GM19463 (cell line): Measurements from ENCODE around the gene CAPN15.

ENCODE experiments used
- ATAC-seq: cut with Tn5 transposase; IDR thresholded peaks from one replicate; pipeline ENCODE4 v1.9.1; 2021; ENCODE audit warnings: mild to moderate bottlenecking, moderate library complexity; ENCODE audit not compliant: unreplicated experiment

Gene CAPN15

DNA sequence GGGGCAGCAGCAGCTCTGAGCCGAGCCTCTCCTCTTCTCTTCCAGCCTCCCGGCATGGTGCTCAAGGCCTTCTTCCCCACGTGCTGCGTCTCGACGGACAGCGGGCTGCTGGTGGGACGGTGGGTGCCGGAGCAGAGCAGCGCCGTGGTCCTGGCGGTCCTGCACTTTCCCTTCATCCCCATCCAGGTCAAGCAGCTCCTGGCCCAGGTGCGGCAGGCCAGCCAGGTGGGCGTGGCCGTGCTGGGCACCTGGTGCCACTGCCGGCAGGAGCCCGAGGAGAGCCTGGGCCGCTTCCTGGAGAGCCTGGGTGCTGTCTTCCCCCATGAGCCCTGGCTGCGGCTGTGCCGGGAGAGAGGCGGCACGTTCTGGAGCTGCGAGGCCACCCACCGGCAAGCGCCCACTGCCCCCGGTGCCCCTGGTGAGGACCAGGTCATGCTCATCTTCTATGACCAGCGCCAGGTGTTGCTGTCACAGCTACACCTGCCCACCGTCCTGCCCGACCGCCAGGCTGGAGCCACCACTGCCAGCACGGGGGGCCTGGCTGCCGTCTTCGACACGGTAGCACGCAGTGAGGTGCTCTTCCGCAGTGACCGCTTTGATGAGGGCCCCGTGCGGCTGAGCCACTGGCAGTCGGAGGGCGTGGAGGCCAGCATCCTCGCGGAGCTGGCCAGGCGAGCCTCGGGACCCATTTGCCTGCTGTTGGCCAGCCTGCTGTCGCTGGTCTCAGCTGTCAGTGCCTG is 46.7 kb downstream of the CAPN15 start:
- ATAC-seq = no peak

GRCh38 chr16:575354-576196 is 48.1 kb downstream of the CAPN15 start:
- no peak for ATAC-seq

GRCh38 chr16:576197-576822 is 48.8 kb downstream of the CAPN15 start:
- ATAC-seq = no peak

DNA sequence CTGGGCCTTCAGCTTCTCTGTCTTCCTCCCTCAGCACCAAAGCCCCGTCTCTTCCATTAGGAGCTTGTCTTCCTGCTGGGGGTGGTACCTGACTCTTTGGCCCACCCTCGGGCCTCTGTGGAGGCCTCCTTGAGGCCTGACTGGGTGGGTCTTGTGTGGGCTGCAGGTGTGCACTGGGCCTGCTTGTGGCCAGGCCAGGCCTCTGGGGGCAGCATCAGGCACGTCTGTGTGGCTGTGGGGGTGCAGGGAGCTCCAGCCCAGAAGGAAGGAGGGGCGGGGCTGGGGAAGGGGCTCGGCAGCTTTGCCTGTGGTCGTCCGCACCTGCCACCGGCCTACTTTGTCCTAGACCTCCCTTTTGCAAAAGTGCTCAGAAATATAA is 49.3 kb downstream of the CAPN15 start:
- ATAC-seq = no peak

DNA sequence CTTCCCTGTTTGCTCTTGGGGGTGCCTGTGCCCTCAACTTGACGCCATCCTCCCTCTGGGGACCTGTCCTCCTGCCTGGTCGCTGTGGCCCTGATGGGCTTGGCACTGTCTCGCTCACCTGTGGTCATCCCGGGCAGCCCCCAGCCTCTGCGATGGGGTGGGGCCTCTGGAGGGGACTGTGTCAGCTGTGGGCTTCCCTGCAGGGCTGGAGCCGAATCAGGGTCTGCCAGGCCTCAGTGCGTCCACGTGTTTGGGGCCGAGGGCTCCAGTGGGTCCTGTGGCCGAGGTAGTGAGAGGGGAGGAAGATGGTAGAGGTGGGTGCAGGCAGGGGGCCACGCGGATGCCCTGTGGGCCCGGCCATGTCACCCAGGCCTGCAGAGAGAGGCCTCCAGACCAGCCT is 50.3 kb downstream of the CAPN15 start:
- ATAC-seq = no peak

DNA sequence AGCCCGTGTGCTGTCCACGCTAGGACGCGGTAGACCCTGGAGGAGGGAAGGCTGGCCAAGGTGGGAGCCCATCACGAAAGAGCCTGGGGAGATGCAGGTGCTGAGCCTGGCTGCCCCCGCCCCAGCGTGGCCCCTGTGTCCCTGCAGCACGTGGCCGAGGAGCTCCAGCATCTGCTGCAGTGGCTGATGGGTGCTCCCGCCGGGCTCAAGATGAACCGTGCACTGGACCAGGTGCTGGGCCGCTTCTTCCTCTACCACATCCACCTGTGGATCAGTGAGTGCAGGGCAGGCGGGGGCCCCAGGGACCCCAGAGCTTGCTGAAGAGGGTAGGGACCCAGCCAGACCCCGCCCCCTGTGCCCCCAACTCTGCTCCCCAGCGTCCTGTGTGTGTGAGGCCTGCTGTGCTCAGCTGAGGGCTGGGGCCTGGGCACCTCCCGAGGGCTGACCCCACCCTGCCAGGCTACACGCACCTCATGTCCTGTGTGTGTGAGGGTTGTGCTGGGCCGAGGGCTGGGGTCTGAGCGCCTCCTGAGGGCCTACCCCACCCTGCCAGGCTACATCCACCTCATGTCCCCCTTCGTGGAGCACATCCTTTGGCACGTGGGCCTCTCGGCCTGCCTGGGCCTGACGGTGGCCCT is 50.8 kb downstream of the CAPN15 start:
- no peak for ATAC-seq

DNA sequence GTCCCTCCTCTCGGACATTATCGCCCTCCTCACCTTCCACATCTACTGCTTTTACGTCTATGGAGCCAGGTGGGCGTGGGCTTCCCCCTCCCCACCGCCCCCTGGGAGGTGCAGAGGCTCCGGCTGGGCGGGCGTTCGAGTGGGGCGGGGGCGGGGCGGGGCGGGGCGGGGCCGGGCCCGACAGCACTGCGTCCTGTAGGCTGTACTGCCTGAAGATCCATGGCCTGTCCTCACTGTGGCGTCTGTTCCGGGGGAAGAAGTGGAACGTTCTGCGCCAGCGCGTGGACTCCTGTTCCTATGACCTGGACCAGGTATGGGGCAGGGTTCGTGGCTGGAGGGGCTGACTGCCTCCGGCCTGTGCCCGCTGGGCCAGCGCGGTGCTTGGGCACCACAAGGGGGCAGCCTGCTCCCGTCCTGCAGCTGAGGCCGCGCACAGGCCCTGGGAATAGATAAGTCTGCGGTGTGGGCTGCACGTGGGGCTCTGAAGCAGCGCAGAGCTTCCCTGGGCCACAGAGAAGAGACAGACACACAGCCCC is 51.4 kb downstream of the CAPN15 start:
- ATAC-seq = no peak

DNA sequence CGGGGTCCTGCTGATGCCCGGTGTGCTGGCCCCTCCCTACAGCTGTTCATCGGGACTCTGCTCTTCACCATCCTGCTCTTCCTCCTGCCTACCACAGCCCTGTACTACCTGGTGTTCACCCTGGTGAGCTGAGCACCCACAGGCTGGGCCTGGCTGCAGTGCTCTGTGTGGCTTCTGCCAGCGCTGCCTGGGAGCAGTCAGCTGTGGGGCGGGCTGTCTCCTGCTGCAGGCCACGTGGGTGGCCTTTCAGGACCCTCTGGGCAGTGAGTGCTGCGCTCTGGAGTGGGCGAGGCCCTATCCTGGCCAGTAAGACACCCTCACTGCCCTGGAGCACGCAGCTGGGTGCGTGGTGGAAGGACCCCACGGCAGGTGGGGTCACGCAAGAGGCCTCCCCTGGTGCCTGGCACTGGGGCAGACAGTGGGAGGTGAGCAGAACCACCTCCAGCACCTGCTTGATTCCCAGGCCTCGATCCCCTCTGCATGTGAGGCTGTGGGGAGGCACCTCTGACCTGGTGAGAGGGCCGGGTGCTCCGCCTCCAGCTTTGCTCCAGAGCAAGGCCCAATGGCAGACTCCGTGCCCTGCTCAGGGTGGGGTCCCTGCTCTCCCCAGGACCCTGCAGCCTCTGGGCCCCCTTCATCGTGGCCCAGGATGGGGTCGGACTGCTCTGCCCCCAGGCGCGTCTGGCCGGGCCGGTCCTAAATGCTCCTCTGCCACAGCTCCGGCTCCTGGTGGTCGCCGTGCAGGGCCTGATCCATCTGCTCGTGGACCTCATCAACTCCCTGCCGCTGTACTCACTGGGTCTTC is 52.8 kb downstream of the CAPN15 start:
- ATAC-seq = no peak

- ATAC-seq = no peak
These were observed 53.5 kb downstream of the CAPN15 start for GRCh38 chr16:580946-581498.

GRCh38 chr16:582218-582613 is 54.7 kb downstream of the CAPN15 start:
- ATAC-seq = no peak

DNA sequence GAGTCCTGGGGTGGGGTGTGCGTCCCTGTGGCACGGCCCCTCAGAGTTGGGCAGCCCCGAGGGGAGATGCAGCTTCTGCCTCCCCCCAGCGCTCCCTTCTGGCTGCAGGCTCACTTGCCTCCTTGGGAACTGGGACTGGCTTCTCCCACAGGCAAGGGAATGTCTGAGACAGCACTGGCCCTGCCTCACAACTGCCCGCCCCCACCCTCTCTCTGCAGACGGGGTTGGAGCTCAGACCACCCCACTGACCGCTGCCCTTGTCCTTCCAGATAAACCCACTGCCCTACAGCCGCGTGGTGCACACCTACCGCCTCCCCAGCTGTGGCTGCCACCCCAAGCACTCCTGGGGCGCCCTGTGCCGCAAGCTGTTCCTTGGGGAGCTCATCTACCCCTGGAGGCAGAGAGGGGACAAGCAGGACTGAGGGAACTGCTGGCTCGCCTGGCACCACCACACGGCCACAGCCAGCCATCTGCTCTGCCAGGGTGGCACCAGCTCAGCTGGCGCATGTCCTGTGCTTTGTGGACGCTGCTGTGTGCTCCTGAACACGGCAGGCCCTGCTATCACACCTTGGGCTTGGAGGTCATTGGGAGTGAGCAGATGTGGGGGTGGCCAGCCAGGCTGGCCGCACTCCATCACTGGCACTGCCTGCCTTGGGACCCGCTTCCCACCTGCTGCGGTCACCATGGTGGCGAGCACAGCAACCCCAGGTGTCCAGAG is 55.3 kb downstream of the CAPN15 start:
- ATAC-seq = no peak

- no peak for ATAC-seq
These were observed 55.9 kb downstream of the CAPN15 start for GRCh38 chr16:583470-583814.

GRCh38 chr16:583815-584591 is 56.5 kb downstream of the CAPN15 start:
- ATAC-seq = no peak

GRCh38 chr16:585351-585750 is 57.8 kb downstream of the CAPN15 start:
- ATAC-seq = no peak

DNA sequence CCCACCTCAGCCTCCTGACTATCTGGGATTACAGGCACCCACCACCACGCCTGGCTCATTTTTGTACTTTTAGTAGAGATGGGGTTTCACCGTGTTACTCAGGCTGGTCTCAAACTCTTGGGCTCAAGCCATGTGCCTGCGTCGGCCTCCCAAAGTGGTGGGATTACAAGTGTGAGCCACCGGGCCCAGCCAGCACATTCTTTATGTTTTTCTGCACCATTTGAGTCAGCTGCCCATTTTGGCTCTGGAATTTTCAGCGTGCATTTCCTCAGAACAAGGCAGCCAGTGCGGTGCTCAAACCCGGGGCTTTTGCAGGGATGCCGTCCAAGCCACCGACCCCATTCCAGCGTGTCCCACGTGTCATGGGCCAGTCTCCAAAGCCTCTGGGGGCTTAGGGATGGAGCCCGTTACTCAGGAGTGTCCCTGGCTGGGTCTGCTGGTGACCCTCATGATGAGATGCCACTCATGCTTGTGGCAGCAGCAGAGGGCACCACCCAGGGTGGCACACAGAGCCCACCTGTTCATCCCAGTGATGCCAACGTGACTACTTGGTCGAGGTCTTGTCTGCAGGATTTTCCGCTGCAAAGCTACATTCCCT is 58.6 kb downstream of the CAPN15 start:
- no peak for ATAC-seq

- ATAC-seq = no peak
These were observed 59.4 kb downstream of the CAPN15 start for GRCh38 chr16:586645-587590.

DNA sequence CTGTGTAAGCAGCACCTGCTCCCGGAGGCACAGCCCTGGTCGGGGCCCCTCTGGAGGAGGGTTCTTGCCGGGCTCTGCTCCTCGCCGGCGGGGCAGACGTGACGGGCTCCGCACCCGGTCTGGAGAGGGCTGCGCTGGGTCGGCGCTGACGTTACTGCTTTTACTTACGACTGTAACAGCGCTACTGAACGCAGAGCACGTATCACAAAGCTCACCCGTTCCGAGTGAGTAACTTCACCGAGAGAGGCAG is 61.1 kb downstream of the CAPN15 start:
- peak; percentile 3 for ATAC-seq
